GM21737 (cell line): ENCODE data around the gene TCF3.
"Not testable (repeated sequence)": the region's sequence is repeated elsewhere in the genome, so short reads cannot be mapped to it uniquely, and the experiment has no call there.

ENCODE experiments used
- ATAC-seq: cut with Tn5 transposase; IDR thresholded peaks from one replicate; pipeline ENCODE4 v1.9.1; 2021; ENCODE audit warnings: mild to moderate bottlenecking, moderate library complexity; ENCODE audit not compliant: unreplicated experiment

Gene TCF3

DNA sequence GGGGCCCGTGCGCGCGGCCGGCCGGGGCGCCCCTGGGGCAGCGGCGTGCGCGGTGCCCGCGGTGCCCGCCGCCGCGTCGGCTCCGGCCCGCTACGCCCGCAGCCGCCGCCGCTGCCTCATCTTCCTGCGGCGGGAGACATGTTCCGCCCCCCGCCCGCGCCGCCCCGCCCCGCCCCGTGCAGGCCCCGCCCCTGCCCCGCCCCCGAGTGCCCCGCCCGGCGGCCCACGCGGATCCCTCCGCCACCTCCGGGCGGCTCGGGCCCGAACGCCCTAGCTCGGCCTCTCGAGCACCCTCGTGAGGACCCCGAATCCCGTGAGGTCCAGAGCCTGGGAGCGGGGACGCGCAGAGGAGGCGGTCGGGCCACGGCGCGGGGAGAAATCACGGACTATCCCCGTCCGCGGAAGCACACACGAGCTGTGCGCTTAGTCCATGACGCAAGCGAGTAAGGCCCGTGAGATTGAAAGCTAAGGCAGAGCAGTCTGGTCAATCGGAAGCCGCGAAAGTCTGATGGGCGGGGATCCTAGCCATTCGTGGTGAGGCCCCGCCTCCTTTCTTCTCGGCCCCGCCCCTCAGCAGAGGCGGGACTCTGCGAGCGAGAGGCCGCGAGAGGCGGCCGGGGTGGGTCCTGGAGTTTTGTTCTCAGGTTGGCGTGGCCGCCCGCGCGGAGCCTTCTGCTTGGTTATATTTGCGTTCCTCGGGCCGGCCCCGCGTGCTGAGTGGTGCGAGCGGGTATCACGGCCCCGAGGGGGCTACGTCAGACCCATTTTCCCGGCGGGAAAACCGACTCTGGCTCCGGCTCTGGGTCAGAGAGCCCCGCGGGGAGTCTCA, at the start of gene TCF3:
TSS of gene TCF3 (minus strand) at position 145 of the 829 bp plus-strand sequence. CDS start 2,367 bp downstream, outside the sequence.
- ATAC-seq: peak; percentile 60

DNA sequence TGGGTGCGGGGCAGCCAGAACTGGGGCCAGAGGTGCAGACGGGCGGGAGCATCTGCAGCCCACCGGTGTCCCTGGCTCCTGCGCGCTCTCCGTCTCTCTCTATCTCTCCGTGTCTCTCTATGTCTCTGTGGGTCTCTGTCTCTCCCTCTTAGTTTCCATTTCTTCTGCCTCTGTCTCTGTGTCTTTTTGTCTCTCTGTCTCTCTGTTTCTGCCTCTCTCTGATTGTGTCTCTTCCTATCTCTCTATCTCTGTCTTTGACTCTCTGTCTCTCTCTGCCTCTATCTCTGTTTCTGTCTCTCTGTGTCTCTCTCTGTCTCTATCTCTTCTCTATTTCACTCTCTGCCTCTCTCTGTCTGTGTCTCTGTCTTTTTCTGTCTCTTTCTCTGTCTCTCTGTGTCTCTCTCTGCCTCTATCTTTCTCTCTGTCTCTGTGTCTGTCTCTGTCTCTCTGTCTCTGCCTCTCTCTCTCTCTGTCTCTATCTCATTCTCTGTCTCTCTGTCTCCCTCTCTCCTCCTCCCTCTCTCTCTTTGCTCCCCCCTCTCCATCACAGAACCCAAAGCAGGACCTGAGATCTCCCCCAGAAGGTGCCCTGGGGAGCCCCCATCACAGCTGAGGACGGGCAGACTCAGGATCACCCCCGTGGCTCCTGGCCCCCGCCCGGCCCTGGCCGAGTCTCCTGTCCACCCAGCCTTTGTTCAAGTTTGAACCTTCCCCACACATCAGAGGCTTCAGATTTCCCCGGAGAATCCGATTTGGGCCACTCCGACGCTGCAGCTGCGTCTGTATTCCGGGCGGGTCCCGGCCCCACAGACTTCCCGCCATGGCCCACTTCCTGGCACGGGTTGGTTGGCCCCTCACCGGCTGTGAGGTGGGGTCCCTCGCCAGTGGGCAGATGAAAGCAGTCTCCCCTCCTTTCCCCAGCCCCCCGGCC, 48.6 kb upstream of the TCF3 start:
- no peak for ATAC-seq

DNA sequence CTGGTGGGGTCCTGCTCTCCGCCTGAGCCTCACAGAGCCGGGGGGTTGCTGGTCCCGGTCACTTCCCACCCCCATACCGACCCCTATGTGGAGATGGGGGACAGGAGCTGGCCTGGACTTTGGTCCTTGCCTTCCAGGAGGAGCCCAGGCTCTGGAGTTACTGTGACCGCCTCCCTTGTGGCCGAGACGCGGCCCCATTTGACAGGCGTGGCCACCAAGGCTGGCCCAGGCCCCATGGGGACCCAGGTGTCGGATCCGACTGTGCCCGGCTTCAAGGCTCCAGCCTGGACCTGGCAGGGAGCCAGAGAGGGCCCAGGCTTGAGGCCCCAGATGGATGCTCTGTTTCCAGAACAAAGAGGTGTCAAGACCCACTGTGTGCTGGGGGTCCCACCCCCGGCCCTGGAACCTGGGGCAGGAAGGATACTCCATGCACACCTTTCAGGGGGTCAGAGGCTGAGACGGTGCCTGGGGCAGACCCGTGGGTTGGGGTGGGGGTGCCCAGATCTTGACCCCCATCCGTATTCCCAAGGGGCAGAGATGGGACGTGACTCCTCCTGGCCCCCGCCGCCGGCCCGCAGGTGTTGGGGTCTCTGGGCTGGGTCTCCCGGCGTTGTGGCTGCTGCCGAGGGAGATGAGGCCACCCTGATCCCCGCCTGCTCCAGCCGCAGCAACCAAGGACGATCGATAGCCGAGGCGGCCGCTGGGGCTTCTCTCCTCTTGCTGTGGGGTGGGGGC, 47.8 kb upstream of the TCF3 start:
- no peak for ATAC-seq

DNA sequence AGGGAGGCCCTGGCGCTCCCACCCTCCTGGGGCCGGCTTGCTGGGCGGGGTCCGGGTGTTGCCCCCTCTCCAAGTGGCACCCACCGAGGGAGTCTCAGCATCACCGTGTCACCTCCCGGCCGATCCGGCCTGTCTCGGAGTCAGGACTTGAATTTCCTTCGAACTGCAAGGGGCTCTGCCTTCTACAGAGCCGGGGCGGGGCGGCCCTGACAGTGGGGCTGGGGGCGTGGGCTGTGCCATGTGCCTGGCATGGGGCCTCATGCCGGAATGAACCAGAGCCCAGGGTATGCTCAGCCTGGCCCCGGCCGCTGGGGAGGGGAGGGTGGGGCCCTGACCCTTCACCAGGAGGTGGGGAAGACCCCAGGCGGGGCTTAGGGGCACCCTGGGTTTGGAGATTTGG, 47.0 kb upstream of the TCF3 start:
- ATAC-seq: no peak

DNA sequence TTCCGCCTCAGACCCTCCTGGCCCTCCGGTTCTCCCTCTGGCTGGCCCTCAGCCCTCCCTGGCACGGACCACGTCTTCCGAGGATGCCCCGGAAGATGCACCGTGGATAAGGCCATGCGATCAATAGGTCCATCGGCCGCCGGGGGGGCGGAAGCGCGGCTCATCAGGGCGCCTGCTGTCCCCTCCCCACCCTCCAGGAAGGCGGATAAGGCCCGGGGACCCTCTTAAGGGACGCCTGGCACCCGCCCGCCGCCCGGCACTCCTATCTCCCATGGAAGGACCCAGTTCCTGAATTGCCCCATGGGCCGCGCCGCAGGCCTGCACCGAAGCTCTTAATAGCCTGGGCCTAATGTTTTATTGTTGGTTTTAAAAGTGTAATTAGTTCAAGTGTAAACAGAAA, 46.2 kb upstream of the TCF3 start:
- no peak for ATAC-seq

DNA sequence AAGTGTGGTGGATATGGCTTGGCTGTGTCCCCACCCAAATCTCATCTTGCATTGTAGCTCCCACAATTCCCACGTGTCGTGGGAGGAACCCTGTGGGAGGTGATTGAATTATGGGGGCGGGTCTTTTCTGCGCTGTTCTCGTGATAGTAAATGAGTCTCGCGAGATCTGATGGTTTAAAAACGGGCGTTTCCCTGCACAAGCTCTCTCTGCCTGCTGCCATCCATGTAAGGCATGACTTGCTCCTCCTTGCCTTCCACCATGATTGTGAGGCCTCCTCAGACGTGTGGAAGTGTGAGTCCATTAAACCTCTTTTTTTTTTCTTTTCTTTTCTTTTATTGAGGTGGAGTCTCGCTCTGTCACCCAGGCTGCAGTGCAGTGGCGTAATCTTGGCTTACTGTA, 43.1 kb upstream of the TCF3 start:
- not testable (repeated sequence) for ATAC-seq

DNA sequence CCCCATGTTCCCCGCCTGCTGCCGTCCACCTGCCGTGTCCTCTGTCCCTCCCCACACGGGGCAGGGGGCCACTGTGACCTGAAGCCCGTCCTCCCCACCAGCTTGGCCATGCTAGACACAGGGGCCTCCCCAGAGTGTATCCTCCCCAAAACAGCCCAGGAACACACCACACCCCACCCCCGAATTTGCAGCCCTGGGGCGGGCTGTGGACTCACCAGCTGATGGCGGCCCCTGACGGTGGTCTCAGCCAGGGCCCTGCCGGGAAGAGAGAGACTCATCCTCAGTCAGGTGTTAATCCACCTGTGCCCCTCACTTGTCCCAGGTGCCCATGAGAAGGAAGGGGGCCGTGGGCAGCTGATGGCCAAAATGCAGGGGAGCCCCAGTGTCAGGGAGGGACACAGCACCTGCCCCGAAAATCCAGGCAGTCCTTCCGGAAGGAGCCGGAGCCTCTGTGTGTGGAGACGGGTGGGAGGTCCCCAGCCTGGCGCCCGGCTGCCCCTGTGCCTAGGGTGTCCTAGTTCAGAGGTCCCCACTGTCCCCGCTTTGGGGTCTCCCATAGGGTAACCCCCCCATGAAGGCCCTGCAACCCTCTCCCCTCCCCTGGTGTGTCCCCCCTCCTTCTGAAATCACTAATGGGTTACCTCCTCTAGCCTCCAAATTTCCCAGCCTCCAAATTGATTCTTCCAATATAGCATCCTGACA, 39.3 kb upstream of the TCF3 start:
- ATAC-seq: no peak

DNA sequence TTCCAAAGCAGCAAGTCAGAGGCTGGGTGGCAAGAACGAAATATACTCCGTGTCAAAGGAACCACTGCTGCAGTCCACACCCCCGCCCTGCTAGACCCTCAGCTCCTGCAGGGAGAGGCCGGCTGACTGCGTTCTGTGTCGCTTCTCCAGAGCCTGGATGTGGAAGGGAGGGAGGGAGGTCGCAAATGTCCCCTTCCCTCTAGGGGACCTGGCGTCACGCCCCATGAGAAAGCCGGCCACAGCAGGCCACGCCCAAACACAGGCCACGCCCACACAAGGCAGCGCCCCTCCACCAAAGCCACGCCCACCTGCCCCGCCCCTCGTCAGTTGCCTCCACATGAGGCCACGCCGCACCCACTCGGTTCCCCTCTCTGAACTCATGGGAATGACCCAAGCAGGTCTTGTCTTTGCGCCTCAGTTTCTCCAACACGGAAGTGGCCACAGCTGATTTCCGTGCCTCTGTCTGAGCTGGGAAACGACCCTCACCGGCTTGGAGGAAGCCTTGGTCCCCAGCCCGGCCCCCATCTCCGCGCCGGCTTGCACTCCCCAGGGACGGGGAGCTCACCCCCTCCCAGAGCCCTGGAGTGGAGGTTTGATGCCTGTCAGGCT, 38.4 kb upstream of the TCF3 start:
- ATAC-seq: no peak

DNA sequence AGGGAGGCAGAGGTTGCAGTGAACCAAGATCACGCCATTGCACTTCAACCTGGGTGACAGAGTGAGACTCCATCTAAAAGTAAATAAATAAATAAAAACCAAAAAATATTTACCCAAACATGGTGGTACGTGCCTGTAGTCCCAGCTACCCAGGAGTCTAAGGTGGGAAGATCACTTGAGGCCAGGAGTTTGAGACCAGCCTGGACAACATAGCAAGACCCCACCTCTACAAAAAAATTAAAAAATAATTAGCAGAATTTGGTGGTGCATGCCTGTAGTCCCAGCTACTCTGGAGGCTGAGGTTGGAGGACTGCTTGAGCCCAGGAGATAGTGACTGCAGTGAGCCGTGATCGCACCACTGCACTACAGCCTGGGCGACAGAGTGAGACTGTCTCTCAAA, 33.4 kb upstream of the TCF3 start:
- not testable (repeated sequence) for ATAC-seq

DNA sequence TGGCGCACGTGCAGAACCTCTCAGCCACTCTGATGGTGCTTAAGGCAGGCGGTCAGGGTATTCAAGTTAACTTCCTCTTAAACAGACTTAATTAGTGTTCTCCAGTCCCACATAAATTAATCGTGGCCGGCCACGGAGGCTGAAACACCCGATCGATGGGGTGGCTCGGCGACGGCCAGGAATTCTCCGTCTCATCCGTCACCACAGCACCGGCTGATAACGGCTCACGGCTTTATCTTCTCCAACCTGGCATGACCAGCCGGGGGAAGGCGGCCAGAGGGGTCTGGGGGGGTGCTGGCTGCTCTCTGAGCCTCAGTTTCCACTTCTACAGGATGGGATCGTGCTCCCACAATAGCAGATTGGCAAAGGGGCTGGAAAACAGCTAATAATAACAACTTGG, 32.6 kb upstream of the TCF3 start:
- ATAC-seq: no peak

DNA sequence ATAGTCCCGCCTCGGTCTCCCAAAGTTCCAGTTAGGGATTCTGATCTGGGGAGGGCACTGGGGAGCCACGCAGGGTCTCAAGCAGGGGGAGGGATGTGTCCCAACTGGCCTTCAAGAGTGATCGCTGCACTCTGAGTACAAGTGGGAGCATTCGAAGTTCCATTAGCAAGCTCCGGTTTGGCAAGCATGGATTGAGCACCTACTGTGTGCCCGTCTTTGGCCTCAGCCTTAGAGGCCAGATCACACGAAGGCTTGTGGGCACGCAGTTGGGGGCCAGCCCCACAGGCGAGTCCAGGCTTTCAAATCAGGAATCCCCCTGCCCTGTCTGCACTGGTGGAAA, 32.1 kb upstream of the TCF3 start:
- no peak for ATAC-seq

DNA sequence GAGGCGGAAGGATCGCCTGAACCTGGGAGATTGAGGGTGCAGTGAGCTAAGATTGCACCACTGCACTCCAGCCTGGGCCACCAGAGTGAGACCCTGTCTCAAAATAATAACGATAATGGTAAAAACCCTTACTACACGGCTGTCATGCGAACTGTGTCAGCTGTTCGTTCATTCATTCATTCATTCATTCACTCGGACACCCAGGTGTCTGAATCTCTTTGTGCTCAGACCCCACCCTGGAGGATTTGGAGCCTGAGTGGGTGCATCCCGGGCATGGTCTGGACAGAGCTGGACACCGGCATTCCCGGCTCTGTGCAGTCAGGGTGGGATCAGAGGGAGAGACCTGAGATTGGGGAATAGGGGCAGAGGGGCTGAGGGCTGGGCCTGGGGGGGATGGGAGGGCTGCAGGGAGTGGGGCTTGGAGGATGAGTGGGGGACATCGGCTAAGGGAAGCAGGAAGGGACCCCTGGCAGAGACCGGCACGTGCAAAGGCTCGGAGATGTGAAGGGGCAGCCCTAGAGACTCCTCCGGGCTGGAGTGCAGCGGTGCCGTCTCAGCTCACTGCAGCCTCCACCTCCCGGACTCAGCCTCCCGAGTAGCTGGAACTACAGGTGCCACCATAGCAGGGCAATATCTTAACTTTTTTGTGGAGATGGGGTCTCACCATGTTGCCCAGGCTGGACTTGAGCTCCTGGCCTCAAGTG, 31.6 kb upstream of the TCF3 start:
- no peak for ATAC-seq

DNA sequence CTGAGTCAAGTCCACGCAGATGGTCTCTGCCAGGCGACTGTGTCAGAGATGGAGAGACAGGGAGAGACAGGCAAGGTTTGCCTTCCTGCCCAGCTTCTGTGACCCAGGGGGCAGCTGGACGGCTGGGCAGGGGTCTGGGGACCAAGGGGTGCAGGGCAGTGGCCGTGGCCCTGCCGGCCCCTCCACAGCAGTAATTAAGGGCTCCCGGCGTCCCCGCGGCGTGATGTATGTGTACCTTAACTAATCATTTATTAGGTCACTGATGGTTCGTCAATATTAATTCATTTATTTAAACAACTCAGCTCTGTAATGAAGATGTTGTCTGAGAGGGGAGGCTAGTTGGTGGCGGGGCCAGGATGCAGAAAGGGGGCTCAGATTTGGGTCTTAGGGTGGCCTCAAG, 28.6 kb upstream of the TCF3 start:
- no peak for ATAC-seq

DNA sequence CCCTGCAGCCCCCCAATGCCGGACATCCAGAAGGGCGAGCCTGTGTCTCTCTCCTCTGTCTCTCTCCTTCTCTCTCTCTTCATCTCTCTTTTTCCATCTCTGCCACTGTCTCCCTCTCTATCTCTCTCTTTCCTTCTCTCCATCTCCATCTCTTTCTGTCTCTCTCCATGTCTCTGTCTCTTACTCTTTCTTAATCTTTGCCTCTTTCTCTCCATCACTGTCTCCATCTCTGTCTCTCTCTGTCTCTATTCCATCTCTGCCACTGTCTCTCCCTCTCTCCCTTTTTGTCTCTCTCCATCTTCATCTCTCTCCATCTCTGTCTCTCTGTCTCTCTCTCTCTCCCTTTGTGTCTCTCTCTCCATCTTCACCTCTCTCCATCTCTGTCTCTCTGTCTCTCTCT, 25.7 kb upstream of the TCF3 start:
- ATAC-seq: no peak

DNA sequence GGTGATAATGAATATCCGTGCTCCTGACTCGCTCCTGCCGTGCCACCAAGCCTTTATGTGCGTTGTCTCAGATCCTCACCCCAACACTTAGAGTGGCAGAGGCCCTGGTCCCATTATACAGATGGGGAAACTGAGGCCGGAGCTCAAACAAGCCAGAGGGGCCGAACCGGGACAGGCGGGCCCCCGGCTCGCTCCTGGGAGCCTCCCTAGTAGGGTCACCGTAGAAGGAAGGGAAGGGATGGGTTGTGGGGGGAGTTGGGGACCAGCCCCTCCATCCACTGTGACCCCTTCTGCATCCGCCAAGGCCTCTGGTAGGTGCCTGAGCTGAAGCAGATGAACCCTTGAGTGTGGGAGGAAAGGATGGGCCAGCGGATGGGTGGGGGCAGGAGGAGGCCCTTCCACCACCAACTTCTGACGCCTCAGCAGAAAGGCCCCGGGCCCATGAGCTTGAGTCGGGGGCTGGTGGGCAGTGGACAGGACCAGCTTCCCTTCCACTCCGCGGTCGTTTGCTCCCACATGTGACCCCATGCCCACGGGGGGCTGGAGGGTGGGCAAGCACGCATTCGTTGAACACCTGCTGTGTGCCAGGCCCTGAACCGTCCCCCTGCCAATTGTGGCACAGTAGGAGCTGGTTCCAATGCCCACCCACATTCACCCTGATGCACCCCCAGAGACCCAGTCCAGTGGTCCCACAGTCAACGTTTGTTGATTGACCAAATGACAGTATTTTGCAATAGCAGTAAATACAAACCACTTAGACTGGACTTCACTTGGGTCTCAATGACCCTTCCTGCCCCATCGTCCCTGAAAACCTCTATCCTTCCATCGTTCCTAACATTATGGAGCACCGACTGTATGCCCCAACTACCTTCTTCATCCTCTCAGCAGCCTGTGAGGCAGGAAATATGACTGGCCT, 24.2 kb upstream of the TCF3 start:
- ATAC-seq: no peak

DNA sequence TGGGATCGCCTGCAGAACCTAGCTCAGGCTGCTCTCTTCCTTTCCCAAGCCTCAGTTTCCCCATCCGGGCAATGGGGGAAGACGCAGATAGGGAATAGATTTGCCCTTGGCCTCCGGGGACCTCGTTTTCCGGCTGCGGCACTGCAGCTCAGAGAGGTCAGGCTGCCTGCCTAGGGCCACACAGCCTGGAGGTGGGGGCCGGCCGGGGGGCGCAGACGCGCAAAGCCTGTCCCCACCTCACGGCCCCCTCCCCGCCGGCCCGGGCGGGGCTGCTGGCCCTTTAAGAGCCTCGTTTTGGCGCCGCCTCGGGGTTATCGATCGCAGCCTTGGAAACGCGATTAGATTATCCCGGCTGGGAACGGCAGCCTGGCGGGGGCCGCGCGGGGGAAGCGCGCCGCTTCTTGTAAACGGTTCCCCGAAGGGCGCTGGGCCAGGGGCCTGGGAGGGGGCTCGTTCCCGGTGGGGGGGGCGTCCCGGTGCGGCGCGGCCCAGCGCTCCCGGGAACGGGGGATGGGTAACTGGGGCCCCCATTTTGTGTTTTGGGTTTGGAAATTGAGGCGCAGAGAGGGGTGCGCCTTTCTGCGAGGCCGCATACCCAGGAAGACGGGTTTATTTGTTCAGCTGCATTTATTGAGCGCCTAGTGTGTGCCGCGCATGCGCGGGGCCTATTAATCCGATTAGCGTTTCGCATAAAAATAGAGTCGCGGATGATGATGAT, 23.4 kb upstream of the TCF3 start:
- no peak for ATAC-seq

DNA sequence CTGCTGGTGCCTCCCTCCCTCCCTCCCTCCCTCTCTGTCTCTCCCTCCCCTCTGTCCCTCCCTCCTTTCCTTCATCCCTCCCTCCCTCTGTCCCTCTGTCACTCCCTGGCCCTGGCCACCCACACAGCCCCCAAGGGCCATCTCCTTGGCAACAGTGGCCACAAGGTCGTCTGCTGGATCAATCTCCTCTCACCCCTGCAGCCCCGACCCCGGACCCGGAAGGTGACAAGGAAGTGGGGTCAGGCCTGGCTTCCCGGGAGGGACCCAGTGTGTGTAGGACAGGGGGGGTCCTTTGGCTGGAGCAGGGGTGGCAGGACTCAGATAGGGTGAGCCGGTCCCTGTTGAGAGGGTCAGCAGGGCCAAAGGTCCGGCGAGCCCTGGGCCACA, 21.9 kb upstream of the TCF3 start:
- ATAC-seq: no peak

DNA sequence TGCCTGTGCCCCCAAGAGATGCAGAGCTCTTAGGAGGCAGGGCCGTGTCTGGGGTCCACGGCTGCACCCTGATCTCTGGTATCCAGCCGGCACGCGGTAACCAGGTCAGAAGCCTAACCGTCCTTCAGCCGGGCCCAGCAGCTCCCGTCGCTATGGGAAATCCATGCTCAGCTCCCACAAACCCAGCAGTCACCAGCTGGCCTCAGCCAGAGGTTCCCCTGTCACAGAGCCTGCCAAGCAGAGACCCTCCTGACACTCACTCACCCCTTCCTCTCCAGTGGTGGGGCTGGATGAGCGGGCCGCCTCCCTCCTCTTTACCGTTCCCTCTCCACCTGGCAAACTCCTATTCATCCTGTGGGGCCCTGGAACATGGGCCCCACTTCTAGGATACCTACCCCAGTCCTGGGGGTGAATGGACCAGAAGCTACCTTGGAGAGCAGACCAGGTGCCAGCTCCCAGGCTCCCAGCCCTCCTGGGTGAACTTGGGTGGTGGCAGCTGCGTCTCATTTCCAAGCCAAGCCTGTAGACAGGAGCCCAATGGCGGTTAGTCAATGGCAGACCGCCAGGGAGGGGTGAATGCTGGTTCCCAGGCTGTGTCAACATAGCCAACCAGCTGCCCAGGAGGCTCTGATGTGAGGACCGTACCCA, 21.4 kb upstream of the TCF3 start:
- no peak for ATAC-seq
